Bronchus fibroblast of lung (primary cell): ENCODE data around the gene CFAP53. TPM values are rescaled to one million over a fixed set of nuclear protein-coding genes. Genes with fewer than 3 reads are reported as not detected.

Experiments
- total RNA-seq: library from RNA; depleted of rRNA; stranded (reverse); fragments of >200 nt; gene quantifications from 2 replicates; pipeline ENCODE4 v1.2.3, GENCODE V29; 2015

CFAP53 gene
- under 0.01 and 0.34 TPM in 2 replicates for total RNA-seq

DNA sequence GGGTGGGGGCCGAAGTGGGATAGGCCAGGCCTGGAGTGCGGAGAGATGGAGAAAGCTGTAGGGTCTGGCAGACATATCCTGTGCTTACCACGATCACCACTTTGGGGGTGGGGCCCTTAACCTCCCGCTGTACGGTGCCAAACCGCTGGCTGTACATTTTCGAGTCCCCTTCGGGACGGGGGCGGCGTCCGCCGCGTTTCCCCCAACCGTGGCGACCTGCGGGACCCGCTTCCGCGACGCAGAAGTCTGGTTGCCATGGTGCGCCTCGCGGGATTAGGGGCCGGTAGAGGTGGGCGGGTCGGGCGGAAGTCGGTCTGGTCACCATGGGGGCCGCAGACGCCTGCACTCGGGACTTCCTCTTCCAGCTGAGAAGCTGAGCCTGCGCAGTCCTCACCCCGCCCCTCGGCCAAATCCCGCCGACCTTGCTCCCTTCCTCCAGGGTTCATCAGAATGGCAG lies at the start of gene CFAP53:
Gene CFAP53, minus strand, starts transcription at position 248 of the 457 bp plus-strand sequence. Its CDS starts 91 bp downstream, at position 157.

GRCh38 chr18:50287441-50288347 lies 21.4 kb upstream of the CFAP53 start, which contains the start of gene CXXC1:
CXXC1 (minus strand) TSS chr18:50287692; CDS start chr18:50287589, 103 bp downstream.

GRCh38 chr18:50281295-50281971 lies 15.1 kb upstream of the CFAP53 start, which contains the start of gene MBD1:
MBD1 (minus strand) TSS chr18:50281523; CDS start chr18:50279992, 1,531 bp downstream.

GRCh38 chr18:50194631-50195532 lies 71.4 kb downstream of the CFAP53 start, which contains the start of gene MYO5B:
MYO5B (minus strand) TSS chr18:50195147; CDS start chr18:50194793, 354 bp downstream.

Other genes starting within 250 kb of the CFAP53 start
- under 0.01 and 0.17 TPM in 2 replicates for gene MYO5B, start 71.3 kb downstream of the CFAP53 start, total RNA-seq
- gene MBD1, start 15.0 kb upstream of the CFAP53 start, total RNA-seq = 56.5 and 58.9 TPM in 2 replicates
- gene CXXC1, start 21.2 kb upstream of the CFAP53 start, total RNA-seq = 43.6 and 46.9 TPM in 2 replicates
- gene SKA1, start 108.6 kb upstream of the CFAP53 start, total RNA-seq = 28.5 and 32.6 TPM in 2 replicates